Measurements from ENCODE around the gene TEX53.

DNA sequence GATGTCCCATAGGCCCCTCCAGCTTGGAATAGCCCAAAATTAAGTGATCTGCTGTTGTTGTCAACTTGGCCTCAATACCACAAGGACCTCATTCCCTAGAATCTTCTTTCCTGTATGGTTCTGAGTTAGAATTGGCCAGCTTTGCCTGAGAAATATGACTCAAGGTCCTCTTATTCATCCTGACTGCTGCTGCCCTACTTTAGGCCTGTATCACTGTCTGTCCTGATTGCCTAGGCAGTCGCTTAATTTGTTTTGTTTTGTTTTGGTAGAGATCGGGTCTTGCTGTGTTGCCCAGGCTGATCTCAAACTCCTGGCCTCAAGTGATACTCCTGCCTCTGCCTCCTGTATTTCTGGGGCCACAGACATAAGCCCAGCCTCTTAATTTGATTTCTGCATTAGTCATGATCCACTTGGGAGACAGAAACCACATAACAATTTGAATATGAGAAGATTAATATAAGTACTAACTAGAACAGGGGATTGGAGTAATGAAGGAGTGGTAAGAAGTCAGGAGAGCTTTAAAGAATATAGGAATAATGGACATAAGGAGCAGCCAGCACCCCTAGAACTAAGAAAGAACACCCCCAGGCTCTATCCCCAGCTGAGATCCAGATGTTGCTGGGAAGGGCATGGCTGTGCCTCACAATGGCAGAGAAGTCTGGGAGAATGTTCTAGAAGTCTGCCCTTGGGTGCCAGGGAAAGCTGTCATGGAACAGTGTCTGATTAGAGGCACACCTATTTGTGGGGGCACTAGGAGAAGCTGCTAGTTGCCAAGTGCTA lies 4.6 kb downstream of the TEX53 start:
- TF ChIP-seq CTCF (IDR thresholded peaks at IDR 0.05; ENCODE audit: insufficient read depth, low read length): no peak
- TF ChIP-seq, protein P1, sequence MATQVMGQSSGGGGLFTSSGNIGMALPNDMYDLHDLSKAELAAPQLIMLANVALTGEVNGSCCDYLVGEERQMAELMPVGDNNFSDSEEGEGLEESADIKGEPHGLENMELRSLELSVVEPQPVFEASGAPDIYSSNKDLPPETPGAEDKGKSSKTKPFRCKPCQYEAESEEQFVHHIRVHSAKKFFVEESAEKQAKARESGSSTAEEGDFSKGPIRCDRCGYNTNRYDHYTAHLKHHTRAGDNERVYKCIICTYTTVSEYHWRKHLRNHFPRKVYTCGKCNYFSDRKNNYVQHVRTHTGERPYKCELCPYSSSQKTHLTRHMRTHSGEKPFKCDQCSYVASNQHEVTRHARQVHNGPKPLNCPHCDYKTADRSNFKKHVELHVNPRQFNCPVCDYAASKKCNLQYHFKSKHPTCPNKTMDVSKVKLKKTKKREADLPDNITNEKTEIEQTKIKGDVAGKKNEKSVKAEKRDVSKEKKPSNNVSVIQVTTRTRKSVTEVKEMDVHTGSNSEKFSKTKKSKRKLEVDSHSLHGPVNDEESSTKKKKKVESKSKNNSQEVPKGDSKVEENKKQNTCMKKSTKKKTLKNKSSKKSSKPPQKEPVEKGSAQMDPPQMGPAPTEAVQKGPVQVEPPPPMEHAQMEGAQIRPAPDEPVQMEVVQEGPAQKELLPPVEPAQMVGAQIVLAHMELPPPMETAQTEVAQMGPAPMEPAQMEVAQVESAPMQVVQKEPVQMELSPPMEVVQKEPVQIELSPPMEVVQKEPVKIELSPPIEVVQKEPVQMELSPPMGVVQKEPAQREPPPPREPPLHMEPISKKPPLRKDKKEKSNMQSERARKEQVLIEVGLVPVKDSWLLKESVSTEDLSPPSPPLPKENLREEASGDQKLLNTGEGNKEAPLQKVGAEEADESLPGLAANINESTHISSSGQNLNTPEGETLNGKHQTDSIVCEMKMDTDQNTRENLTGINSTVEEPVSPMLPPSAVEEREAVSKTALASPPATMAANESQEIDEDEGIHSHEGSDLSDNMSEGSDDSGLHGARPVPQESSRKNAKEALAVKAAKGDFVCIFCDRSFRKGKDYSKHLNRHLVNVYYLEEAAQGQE (IDR thresholded peaks at IDR 0.05; ENCODE audit: insufficient replicate concordance, low read depth): no peak
- no peak for TF ChIP-seq POLR2AphosphoS5 (IDR thresholded peaks at IDR 0.05; ENCODE audit: low read depth)
- TF ChIP-seq GABPA (IDR thresholded peaks at IDR 0.05; ENCODE audit: low read depth): no peak
- TF ChIP-seq SPI1 (IDR thresholded peaks at IDR 0.05; ENCODE audit: borderline replicate concordance, low read depth): no peak

Measured in HL-60 (cell line).